Stimulated activated naive CD4-positive, alpha-beta T cell treated with Interleukin-2 at 50 U/mL for 16 hours (primary cell): ENCODE measurements around the gene CEP68.
"Not testable (repeated sequence)": the region's sequence is repeated elsewhere in the genome, so short reads cannot be mapped to it uniquely, and the experiment has no call there.

Experiments used
- DNase-seq: peaks from one replicate; lab custom pipeline; 2025; lab: John Stamatoyannopoulos, UW

CEP68 gene

GRCh38 chr2:65056215-65057053 is at the start of gene CEP68:
Gene CEP68, plus strand, starts transcription at chr2:65056416. Its CDS starts 13,029 bp downstream, at chr2:65069445.
- DNase-seq, result peak; percentile 96

GRCh38 chr2:65013776-65014175 is 42.4 kb upstream of the CEP68 start:
- no peak for DNase-seq

GRCh38 chr2:65015731-65016130 is 40.5 kb upstream of the CEP68 start:
- no peak for DNase-seq

GRCh38 chr2:65016789-65017188 is 39.4 kb upstream of the CEP68 start:
- DNase-seq, result no peak

GRCh38 chr2:65017335-65017734 is 38.9 kb upstream of the CEP68 start:
- no peak for DNase-seq

- DNase-seq, result no peak
Observed at GRCh38 chr2:65018141-65018582, 38.1 kb upstream of the CEP68 start.

- no peak for DNase-seq
Observed at GRCh38 chr2:65019010-65019409, 37.2 kb upstream of the CEP68 start.

- no peak for DNase-seq
Observed at GRCh38 chr2:65019675-65020195, 36.5 kb upstream of the CEP68 start.

- not testable (repeated sequence) for DNase-seq
Observed at GRCh38 chr2:65020251-65020650, 36.0 kb upstream of the CEP68 start.

- no peak for DNase-seq
Observed at GRCh38 chr2:65020943-65021528, 35.2 kb upstream of the CEP68 start.

- no peak for DNase-seq
Observed at GRCh38 chr2:65021709-65022108, 34.5 kb upstream of the CEP68 start.

- no peak for DNase-seq
Observed at GRCh38 chr2:65022189-65022588, 34.0 kb upstream of the CEP68 start.

GRCh38 chr2:65023742-65024141 is 32.5 kb upstream of the CEP68 start:
- DNase-seq, result no peak

- no peak for DNase-seq
Observed at GRCh38 chr2:65024149-65024829, 31.9 kb upstream of the CEP68 start.

GRCh38 chr2:65025453-65026123 is 30.6 kb upstream of the CEP68 start:
- DNase-seq, result no peak

GRCh38 chr2:65026154-65026553 is 30.1 kb upstream of the CEP68 start:
- DNase-seq, result no peak

- no peak for DNase-seq
Observed at GRCh38 chr2:65026704-65027464, 29.3 kb upstream of the CEP68 start.

- DNase-seq, result no peak
Observed at GRCh38 chr2:65027616-65028244, 28.5 kb upstream of the CEP68 start.

GRCh38 chr2:65030476-65031332 is 25.5 kb upstream of the CEP68 start:
- DNase-seq, result no peak
